RCC 7860 (cell line): ENCODE results near the gene TRIM23.
A peak's percentile ranks its signal among the peaks of the same experiment; 100 is the strongest.
"Not testable (repeated sequence)": the region's sequence is repeated elsewhere in the genome, so short reads cannot be mapped to it uniquely, and the experiment has no call there.

ENCODE experiments used
- DNase-seq: peaks from one replicate; pipeline ENCODE4 v3.0.0-alpha.2; 2015; ENCODE audit warnings: low spot score
- FAIRE-seq: peaks from 2 replicates; lab custom pipeline; 2012; peaks lifted over from hg19 to GRCh38; lab: Jason Lieb, UNC

Gene TRIM23

GRCh38 chr5:65624025-65624570 is at the start of gene TRIM23:
TRIM23 (minus strand) TSS chr5:65624333; CDS start chr5:65624274, 59 bp downstream.
- FAIRE-seq, result no peak
- peak; percentile 61 for DNase-seq

- no peak for DNase-seq
- FAIRE-seq, result no peak
Observed at GRCh38 chr5:65672796-65673195, 48.7 kb upstream of the TRIM23 start.

- DNase-seq (no peak), FAIRE-seq (no peak)
Observed at GRCh38 chr5:65668696-65669095, 44.6 kb upstream of the TRIM23 start.

- no peak for FAIRE-seq
- no peak for DNase-seq
Observed at GRCh38 chr5:65663804-65664521, 39.8 kb upstream of the TRIM23 start.

GRCh38 chr5:65654713-65655112 is 30.6 kb upstream of the TRIM23 start:
- DNase-seq (no peak), FAIRE-seq (no peak)

- FAIRE-seq (no peak), DNase-seq (no peak)
Observed at GRCh38 chr5:65651144-65651543, 27.0 kb upstream of the TRIM23 start.

- no peak for FAIRE-seq
Observed at GRCh38 chr5:65647941-65648340, 23.8 kb upstream of the TRIM23 start.

GRCh38 chr5:65646938-65647337 is 22.8 kb upstream of the TRIM23 start:
- no peak for DNase-seq
- FAIRE-seq, result no peak

More at GRCh38 chr5:65647941-65648340, 23.8 kb upstream of the TRIM23 start:
- no peak for DNase-seq

- no peak for FAIRE-seq
- no peak for DNase-seq
Observed at GRCh38 chr5:65640240-65640639, 16.1 kb upstream of the TRIM23 start.

GRCh38 chr5:65630981-65631380 is 6.8 kb upstream of the TRIM23 start:
- no peak for FAIRE-seq
- no peak for DNase-seq

GRCh38 chr5:65625743-65626142 is 1.6 kb upstream of the TRIM23 start:
- DNase-seq (no peak), FAIRE-seq (no peak)

GRCh38 chr5:65624571-65625555 is 730 bp upstream of the TRIM23 start, which contains the start of the genes SHLD3 and TRAPPC13:
SHLD3 (plus strand) TSS chr5:65625027; CDS start chr5:65629588, 4,561 bp downstream.
TRAPPC13 (plus strand) TSS chr5:65625027; CDS start chr5:65625061, 34 bp downstream.
- FAIRE-seq (no peak), DNase-seq (peak; percentile 61)

GRCh38 chr5:65623482-65623881 is 651 bp downstream of the TRIM23 start:
- DNase-seq (no peak), FAIRE-seq (no peak)

GRCh38 chr5:65621961-65622360 is 2.2 kb downstream of the TRIM23 start:
- DNase-seq, FAIRE-seq: not testable (repeated sequence)

- FAIRE-seq, result no peak
- no peak for DNase-seq
Observed at GRCh38 chr5:65620021-65620420, 4.1 kb downstream of the TRIM23 start.

GRCh38 chr5:65612298-65612907 is 11.7 kb downstream of the TRIM23 start:
- FAIRE-seq (no peak), DNase-seq (no peak)

GRCh38 chr5:65611524-65611923 is 12.6 kb downstream of the TRIM23 start:
- peak; percentile 30 for FAIRE-seq
- peak; percentile 64 for DNase-seq

- not testable (repeated sequence) for FAIRE-seq
Observed at GRCh38 chr5:65601761-65602160, 22.4 kb downstream of the TRIM23 start.

GRCh38 chr5:65588694-65589093 is 35.4 kb downstream of the TRIM23 start:
- FAIRE-seq (no peak), DNase-seq (no peak)

More at GRCh38 chr5:65601761-65602160, 22.4 kb downstream of the TRIM23 start:
- not testable (repeated sequence) for DNase-seq

GRCh38 chr5:65577141-65577540 is 47.0 kb downstream of the TRIM23 start:
- DNase-seq (no peak), FAIRE-seq (no peak)
